ENCODE results near the gene NRDE2. TPM values are rescaled to one million over a fixed set of nuclear protein-coding genes. Genes with fewer than 3 reads are reported as not detected.

The NRDE2 gene
- total RNA-seq, 1 experiment from 2014 or later: 12.1 TPM

DNA sequence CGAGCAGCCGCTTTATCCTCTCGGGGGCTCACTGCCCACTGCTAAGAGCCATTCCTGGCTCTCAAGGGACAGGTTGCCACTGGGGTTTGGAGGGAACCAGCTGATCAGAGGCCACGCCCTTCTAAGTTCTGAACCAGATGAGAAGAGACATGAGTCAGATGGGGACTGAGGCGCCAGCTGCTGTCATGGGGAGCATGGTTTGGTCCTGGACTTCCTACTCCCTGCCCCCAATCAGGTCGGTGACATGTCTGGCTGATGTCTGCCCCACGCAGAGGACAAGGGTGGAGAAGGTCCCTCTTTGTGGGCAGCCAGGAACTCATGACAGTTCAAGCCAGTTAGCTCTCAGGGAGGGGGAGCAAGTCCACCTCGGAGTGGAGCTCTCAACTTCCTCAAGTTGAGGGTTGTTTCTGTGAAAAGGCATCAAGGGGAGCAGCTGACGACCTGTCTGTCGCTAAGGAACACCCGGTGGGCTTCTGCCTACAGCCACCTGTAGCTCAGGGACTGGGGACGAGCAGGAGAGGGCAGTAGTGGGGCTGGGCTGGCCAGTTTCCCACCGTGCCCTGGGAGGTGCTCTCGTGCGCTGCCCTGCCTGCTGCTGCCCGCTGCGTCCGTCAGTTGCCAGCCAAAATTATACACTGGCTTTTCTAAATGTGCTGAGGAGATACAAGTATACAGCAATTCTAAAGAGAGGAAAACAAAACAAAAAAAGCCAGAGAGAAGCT is 54.9 kb downstream of the NRDE2 start:
- 0 out of 2 replicates have a peak, but pooled peaks cover 2% of the 10 kb centered on the region for H3K4me1 Mint-ChIP-seq
- TF ChIP-seq FOXP1 (CRISPR knock-in tag; IDR thresholded peaks at IDR 0.05; ENCODE audit: borderline replicate concordance) (0 out of 2 replicates have a peak, but pooled peaks have one; percentile 13), ERG (CRISPR knock-in tag; IDR thresholded peaks at IDR 0.05) (no peak), MXD4 (CRISPR knock-in tag; IDR thresholded peaks at IDR 0.05; ENCODE audit: borderline replicate concordance) (no peak)
- TF ChIP-seq, protein P1, sequence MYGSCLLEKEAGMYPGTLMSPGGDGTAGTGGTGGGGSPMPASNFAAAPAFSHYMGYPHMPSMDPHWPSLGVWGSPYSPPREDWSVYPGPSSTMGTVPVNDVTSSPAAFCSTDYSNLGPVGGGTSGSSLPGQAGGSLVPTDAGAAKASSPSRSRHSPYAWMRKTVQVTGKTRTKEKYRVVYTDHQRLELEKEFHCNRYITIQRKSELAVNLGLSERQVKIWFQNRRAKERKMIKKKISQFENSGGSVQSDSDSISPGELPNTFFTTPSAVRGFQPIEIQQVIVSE (CRISPR knock-in tag; IDR thresholded peaks at IDR 0.05; ENCODE audit: borderline replicate concordance): no peak
- TF ChIP-seq, protein P2, sequence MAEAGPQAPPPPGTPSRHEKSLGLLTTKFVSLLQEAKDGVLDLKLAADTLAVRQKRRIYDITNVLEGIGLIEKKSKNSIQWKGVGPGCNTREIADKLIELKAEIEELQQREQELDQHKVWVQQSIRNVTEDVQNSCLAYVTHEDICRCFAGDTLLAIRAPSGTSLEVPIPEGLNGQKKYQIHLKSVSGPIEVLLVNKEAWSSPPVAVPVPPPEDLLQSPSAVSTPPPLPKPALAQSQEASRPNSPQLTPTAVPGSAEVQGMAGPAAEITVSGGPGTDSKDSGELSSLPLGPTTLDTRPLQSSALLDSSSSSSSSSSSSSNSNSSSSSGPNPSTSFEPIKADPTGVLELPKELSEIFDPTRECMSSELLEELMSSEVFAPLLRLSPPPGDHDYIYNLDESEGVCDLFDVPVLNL (CRISPR knock-in tag; IDR thresholded peaks at IDR 0.05; ENCODE audit: borderline replicate concordance, low read depth): no peak
- H3K27ac Mint-ChIP-seq: peak overlapping the region; percentile 89
- H3K4me3 Mint-ChIP-seq: no peak overlapping the region
- CTCF ChIA-PET: interaction anchor here (0.7 to 1.9 kb wide), 15 partner anchors 9 to 482 kb away, joined by 3 to 10 read pairs (median 4); partner anchors contain the start of gene PSMC1
- no peaks in the 10 kb centered on the region for H3K9me3 Mint-ChIP-seq
- H3K27me3 Mint-ChIP-seq (ENCODE audit: low read depth): no peaks in the 10 kb centered on the region
- POLR2A ChIA-PET: interaction anchor here (0.6 kb wide), 1 partner anchor 60 kb away, joined by 6 read pairs; no protein-coding TSS in a partner anchor
- peaks cover 15% of the 10 kb centered on the region for H3K36me3 Mint-ChIP-seq
- DNase-seq (ENCODE audit: low spot score): peak; percentile 46
- ATAC-seq: peak; percentile 60

- Mint-ChIP-seq H3K9me3 (no peaks in the 10 kb centered on the region), H3K27me3 (ENCODE audit: low read depth) (no peaks in the 10 kb centered on the region), H3K4me1 (0 out of 2 replicates have a peak, but pooled peaks cover 2% of the 10 kb centered on the region), H3K4me3 (no peak overlapping the region), H3K27ac (no peak overlapping the region), H3K36me3 (peaks cover 24% of the 10 kb centered on the region)
- TF ChIP-seq GABPB1 (CRISPR knock-in tag; IDR thresholded peaks at IDR 0.05): no peak
- no peak for TF ChIP-seq GRHL2 (CRISPR knock-in tag; IDR thresholded peaks at IDR 0.05; ENCODE audit: insufficient replicate concordance, severe bottlenecking)
- TF ChIP-seq CBFB (CRISPR knock-in tag; IDR thresholded peaks at IDR 0.05; ENCODE audit: low read depth): no peak
- no peak for TF ChIP-seq NFE2L1 (CRISPR knock-in tag; IDR thresholded peaks at IDR 0.05)
- TF ChIP-seq ARID4B (CRISPR knock-in tag; IDR thresholded peaks at IDR 0.05; ENCODE audit: borderline replicate concordance): no peak
- TF ChIP-seq MXD4 (CRISPR knock-in tag; IDR thresholded peaks at IDR 0.05; ENCODE audit: borderline replicate concordance): no peak
- TF ChIP-seq RELA (CRISPR knock-in tag; IDR thresholded peaks at IDR 0.05; ENCODE audit: borderline replicate concordance): no peak
- no peak for TF ChIP-seq ZNF232 (CRISPR knock-in tag; IDR thresholded peaks at IDR 0.05)
- TF ChIP-seq MAX (CRISPR knock-in tag; IDR thresholded peaks at IDR 0.05): no peak
- POLR2A ChIA-PET: interaction anchor here (0.6 kb wide), 1 partner anchor 61 kb away, joined by 6 read pairs; no protein-coding TSS in a partner anchor
- no peak for ATAC-seq
- DNase-seq (ENCODE audit: low spot score): no peak
- CTCF ChIA-PET: interaction anchor here (0.8 to 1.3 kb wide), 3 partner anchors 19 to 242 kb away, joined by 3 read pairs; no protein-coding TSS in a partner anchor
These were observed 55.9 kb downstream of the NRDE2 start for GRCh38 chr14:90275820-90276219.
